GM06990 (cell line): Measurements from ENCODE around the gene MORN5.
A peak's percentile ranks its signal among the peaks of the same experiment; 100 is the strongest.

Source experiments
- DNase-seq: peaks from one replicate; pipeline ENCODE4 v3.0.0-alpha.2; 2011; ENCODE audit not compliant: insufficient read length; ENCODE audit errors: extremely low read depth
- H3K27me3 ChIP-seq: replicated peaks from 2 replicates; pipeline ENCODE4 v1.6.0; 2011; ENCODE audit warnings: low read length; ENCODE audit not compliant: control insufficient read depth, insufficient read depth
- H3K36me3 ChIP-seq: 2 replicates; pipeline ENCODE4 v1.5.1; 2011; ENCODE audit warnings: low read length; ENCODE audit not compliant: control insufficient read depth, insufficient read depth
- H3K4me3 ChIP-seq: replicated peaks from 2 replicates; pipeline ENCODE4 v1.5.1; 2011; ENCODE audit warnings: low read depth, mild to moderate bottlenecking, control low read depth, low read length
- TF ChIP-seq, protein P1 (sequence below): IDR thresholded peaks from 2 replicates; pipeline ENCODE4 v1.5.1; 2011; ENCODE audit warnings: low read length, control low read depth, mild to moderate bottlenecking, inconsistent platforms; ENCODE audit not compliant: insufficient read depth, poor library complexity, severe bottlenecking

Gene MORN5

DNA sequence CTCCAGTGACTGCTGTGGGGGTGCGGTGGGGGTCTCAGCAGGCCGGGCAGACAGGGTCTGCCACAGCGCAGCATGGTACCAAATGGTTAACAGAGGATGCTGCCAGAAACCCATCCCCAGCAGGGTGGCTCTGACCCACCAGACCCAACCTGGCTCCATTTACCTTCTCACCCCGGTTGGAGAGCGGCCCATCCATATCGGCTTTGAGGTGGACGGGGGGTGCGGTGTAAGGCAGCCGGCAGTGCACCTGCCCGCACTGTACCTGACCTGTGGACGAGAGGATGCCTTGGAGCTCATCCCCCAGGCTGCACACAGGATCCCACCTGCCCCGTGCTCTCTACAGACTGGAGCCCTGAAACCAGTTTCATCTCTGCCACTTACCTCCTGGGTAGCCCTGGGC is 49.7 kb downstream of the MORN5 start:
- DNase-seq = no peak
- Histone ChIP-seq H3K36me3 (no peaks in the 10 kb centered on the region), H3K27me3 (no peaks in the 10 kb centered on the region; the same call in none of the 2 replicates), H3K4me3 (no peak overlapping the region)
- TF ChIP-seq, protein P1, sequence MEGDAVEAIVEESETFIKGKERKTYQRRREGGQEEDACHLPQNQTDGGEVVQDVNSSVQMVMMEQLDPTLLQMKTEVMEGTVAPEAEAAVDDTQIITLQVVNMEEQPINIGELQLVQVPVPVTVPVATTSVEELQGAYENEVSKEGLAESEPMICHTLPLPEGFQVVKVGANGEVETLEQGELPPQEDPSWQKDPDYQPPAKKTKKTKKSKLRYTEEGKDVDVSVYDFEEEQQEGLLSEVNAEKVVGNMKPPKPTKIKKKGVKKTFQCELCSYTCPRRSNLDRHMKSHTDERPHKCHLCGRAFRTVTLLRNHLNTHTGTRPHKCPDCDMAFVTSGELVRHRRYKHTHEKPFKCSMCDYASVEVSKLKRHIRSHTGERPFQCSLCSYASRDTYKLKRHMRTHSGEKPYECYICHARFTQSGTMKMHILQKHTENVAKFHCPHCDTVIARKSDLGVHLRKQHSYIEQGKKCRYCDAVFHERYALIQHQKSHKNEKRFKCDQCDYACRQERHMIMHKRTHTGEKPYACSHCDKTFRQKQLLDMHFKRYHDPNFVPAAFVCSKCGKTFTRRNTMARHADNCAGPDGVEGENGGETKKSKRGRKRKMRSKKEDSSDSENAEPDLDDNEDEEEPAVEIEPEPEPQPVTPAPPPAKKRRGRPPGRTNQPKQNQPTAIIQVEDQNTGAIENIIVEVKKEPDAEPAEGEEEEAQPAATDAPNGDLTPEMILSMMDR = no peak

GRCh38 chr9:122212473-122213004 is 52.8 kb downstream of the MORN5 start:
- DNase-seq = no peak
- Histone ChIP-seq H3K27me3 (peaks cover 1% of the 10 kb centered on the region), H3K4me3 (no peak overlapping the region), H3K36me3 (no peaks in the 10 kb centered on the region)
- TF ChIP-seq, protein P1 = no peak

GRCh38 chr9:122213102-122213588 is 53.4 kb downstream of the MORN5 start:
- H3K4me3 ChIP-seq = no peak overlapping the region

GRCh38 chr9:122213589-122214413 is 54.1 kb downstream of the MORN5 start:
- Histone ChIP-seq H3K27me3 (peaks cover 3% of the 10 kb centered on the region), H3K4me3 (peak overlapping the region; percentile 50), H3K36me3 (no peaks in the 10 kb centered on the region)
- TF ChIP-seq, protein P1 = no peak
- DNase-seq = peak; percentile 70

More at GRCh38 chr9:122213102-122213588, 53.4 kb downstream of the MORN5 start:
- H3K36me3 ChIP-seq = no peaks in the 10 kb centered on the region
- DNase-seq = no peak
- TF ChIP-seq, protein P1 = no peak
- peaks cover 1% of the 10 kb centered on the region for H3K27me3 ChIP-seq

DNA sequence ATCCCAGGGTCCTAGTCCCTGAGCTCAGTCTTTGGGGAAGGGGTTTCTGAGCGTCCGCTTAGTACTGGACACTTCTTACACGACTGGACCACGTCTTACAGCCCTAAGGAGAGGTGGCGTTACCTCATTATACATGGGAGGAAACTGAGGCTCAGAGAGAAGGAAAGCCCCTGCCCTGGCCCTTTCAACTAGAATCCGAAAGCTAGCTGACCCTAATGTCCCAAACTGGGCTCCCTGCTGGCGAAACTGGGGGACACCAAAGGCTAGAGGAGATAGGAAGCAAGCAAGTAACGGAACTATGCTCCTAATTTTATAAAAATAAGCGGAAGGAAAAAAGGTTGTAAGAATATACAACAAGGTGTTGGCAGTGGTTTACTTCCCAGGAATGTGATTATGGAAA is 54.8 kb downstream of the MORN5 start:
- Histone ChIP-seq H3K4me3 (no peak overlapping the region), H3K27me3 (peaks cover 8% of the 10 kb centered on the region), H3K36me3 (no peaks in the 10 kb centered on the region)
- DNase-seq = no peak
- TF ChIP-seq, protein P1 = no peak
